Calu3 (cell line): ENCODE data around the gene BARX1. TPM values are rescaled to one million over a fixed set of nuclear protein-coding genes. Genes with fewer than 3 reads are reported as not detected.
A peak's percentile ranks its signal among the peaks of the same experiment; 100 is the strongest.

Experiments
- BruUV-seq: library from RNA; stranded (reverse); fragments of 400-500 nt; replicated peaks from 2 replicates; lab custom pipeline; 2021; lab: Mats Ljungman, UMichigan
- CTCF ChIA-PET: fragments of 300-600 bp; sonication (Branson Sonifier 250); formaldehyde crosslinking; loops from one replicate; lab custom pipeline; 2022; ENCODE audit warnings: antibody characterized with exemption; lab: Charles Lee
- DNase-seq: peaks from one replicate; pipeline ENCODE4 v3.0.0; 2022
- H3K27ac Mint-ChIP-seq: one replicate; pipeline ENCODE4 v1.8.0; 2022; ENCODE audit warnings: mixed read lengths; ENCODE audit not compliant: unreplicated experiment
- H3K27me3 Mint-ChIP-seq: one replicate; pipeline ENCODE4 v1.8.0; 2022; ENCODE audit warnings: mixed read lengths; ENCODE audit not compliant: unreplicated experiment
- H3K36me3 Mint-ChIP-seq: one replicate; pipeline ENCODE4 v1.8.0; 2022; ENCODE audit warnings: mild to moderate bottlenecking, moderate library complexity, mixed read lengths; ENCODE audit not compliant: insufficient read depth, unreplicated experiment
- H3K4me1 Mint-ChIP-seq: one replicate; pipeline ENCODE4 v1.8.0; 2022; ENCODE audit warnings: mild to moderate bottlenecking, low read depth, mixed read lengths; ENCODE audit not compliant: unreplicated experiment
- H3K4me3 Mint-ChIP-seq: one replicate; pipeline ENCODE4 v1.8.0; 2022; ENCODE audit warnings: mild to moderate bottlenecking, low read depth, moderate library complexity, mixed read lengths; ENCODE audit not compliant: unreplicated experiment
- H3K9me3 Mint-ChIP-seq: one replicate; pipeline ENCODE4 v1.8.0; 2022; ENCODE audit warnings: low read depth, mixed read lengths; ENCODE audit not compliant: unreplicated experiment
- CTCF ChIP-seq: fragments of 200-600 bp; IDR thresholded peaks from one replicate; pipeline ENCODE4 v1.8.0; 2022; ENCODE audit warnings: antibody characterized with exemption; ENCODE audit not compliant: unreplicated experiment
- intact Hi-C: fragments of 100-400 bp; cut with micrococcal nuclease; formaldehyde crosslinking; loops from one replicate; pipeline ENCODE4 v1.10.0; 2022; ENCODE audit not compliant: unreplicated experiment
- total RNA-seq: library from RNA; stranded (reverse); gene quantifications from 2 replicates; pipeline ENCODE4 v1.2.3, GENCODE V29; 2022

The BARX1 gene
- total RNA-seq, 1 experiment from 2014 or later = not detected

GRCh38 chr9:93969328-93969661 lies 14.1 kb upstream of the BARX1 start:
- intact Hi-C loops = no loop called here
- CTCF ChIA-PET = no interaction called here
- Mint-ChIP-seq H3K27me3 (peaks cover 29% of the 10 kb centered on the region), H3K4me1 (no peaks in the 10 kb centered on the region), H3K4me3 (no peak overlapping the region), H3K27ac (no peak overlapping the region), H3K9me3 (peaks cover 7% of the 10 kb centered on the region), H3K36me3 (no peaks in the 10 kb centered on the region)
- TF ChIP-seq CTCF = no peak
- DNase-seq = no peak
- no TSS peak for BruUV-seq

- H3K4me3 Mint-ChIP-seq = no peak overlapping the region
- TF ChIP-seq CTCF = no peak
- CTCF ChIA-PET = no interaction called here
- no peaks in the 10 kb centered on the region for H3K4me1 Mint-ChIP-seq
- peaks cover 29% of the 10 kb centered on the region for H3K27me3 Mint-ChIP-seq
- H3K27ac Mint-ChIP-seq = no peak overlapping the region
- peaks cover 7% of the 10 kb centered on the region for H3K9me3 Mint-ChIP-seq
- intact Hi-C loops = no loop called here
- H3K36me3 Mint-ChIP-seq = no peaks in the 10 kb centered on the region
- no TSS peak for BruUV-seq
- DNase-seq = peak; percentile 46
Observed at GRCh38 chr9:93968451-93969327, 13.5 kb upstream of the BARX1 start.

GRCh38 chr9:93967020-93967803 lies 12.1 kb upstream of the BARX1 start:
- H3K4me1 Mint-ChIP-seq = no peaks in the 10 kb centered on the region

More at GRCh38 chr9:93967020-93967803, 12.1 kb upstream of the BARX1 start:
- H3K4me3 Mint-ChIP-seq = no peak overlapping the region
- H3K36me3 Mint-ChIP-seq = no peaks in the 10 kb centered on the region
- H3K9me3 Mint-ChIP-seq = peaks cover under 1% of the 10 kb centered on the region
- H3K27me3 Mint-ChIP-seq = peaks cover 21% of the 10 kb centered on the region
- intact Hi-C loops = no loop called here
- TF ChIP-seq CTCF = no peak
- no peak overlapping the region for H3K27ac Mint-ChIP-seq
- no TSS peak for BruUV-seq
- CTCF ChIA-PET = no interaction called here
- DNase-seq = no peak
